Measurements from ENCODE around the gene MAP4K2. TPM values are rescaled to one million over a fixed set of nuclear protein-coding genes. Genes with fewer than 3 reads are reported as not detected.
A peak's percentile ranks its signal among the peaks of the same experiment; 100 is the strongest.

The MAP4K2 gene
- total RNA-seq, 4 donors from 2014 or later, result 3.3 to 34.7 (median 20.3) TPM

DNA sequence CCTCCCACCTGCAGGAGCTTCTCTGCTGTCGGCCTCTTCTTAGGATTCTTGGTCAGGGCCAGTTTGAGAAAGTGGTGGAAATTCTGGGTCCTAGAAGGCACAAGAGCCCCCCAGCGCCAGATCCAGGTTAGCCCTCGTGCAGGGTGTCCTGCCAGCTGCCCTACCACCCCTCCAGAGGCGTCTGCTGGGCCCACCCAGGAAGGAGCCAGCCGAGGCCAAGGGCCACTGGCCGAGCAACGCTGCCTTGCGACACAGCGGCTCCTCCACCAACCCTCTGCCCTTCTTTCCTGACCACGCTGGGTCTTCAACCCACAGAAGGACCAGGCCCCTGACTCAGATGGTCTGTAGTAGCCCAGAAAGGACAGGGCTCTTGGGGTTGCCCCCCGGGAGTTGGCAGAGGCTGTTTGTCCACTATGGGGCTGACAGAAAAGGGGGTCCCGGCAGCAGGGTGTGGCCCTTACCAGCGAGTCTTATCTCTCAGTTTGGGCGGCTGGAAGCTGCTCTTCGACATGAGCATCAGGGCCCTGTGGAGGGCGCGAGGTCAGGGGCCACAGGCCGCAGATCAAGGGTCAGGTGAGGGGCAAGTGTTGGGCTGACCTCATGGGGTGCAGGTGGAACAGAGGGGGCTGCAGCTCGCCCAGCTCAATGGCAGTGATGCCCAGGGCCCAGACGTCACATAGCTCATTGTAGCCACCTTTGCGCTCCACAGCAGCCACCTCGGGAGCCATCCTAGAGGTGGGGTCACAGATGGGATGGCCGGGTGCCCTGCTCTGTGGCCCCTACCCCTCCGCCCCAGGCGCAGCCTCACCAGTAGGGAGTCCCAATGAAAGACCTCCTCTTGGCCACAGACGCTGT is 2.5 kb downstream of the MAP4K2 start:
- TF ChIP-seq, protein P1, sequence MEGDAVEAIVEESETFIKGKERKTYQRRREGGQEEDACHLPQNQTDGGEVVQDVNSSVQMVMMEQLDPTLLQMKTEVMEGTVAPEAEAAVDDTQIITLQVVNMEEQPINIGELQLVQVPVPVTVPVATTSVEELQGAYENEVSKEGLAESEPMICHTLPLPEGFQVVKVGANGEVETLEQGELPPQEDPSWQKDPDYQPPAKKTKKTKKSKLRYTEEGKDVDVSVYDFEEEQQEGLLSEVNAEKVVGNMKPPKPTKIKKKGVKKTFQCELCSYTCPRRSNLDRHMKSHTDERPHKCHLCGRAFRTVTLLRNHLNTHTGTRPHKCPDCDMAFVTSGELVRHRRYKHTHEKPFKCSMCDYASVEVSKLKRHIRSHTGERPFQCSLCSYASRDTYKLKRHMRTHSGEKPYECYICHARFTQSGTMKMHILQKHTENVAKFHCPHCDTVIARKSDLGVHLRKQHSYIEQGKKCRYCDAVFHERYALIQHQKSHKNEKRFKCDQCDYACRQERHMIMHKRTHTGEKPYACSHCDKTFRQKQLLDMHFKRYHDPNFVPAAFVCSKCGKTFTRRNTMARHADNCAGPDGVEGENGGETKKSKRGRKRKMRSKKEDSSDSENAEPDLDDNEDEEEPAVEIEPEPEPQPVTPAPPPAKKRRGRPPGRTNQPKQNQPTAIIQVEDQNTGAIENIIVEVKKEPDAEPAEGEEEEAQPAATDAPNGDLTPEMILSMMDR (IDR thresholded peaks at IDR 0.05), result no peak
- no peak for TF ChIP-seq POLR2A (IDR thresholded peaks at IDR 0.05)
- peak overlapping the region in 2 of 4 donors; percentile 79 to 96 for H3K27ac ChIP-seq
- DNase-seq, result no peak
- H3K36me3 ChIP-seq, result peaks cover 0 to 26% (median 0%) of the 10 kb centered on the region in 3 donors
- no peak overlapping the region for H3K4me3 ChIP-seq
- no peaks in the 10 kb centered on the region for H3K9me3 ChIP-seq
- peaks cover 0 to 29% (median 20%) of the 10 kb centered on the region in 4 donors for H3K4me1 ChIP-seq
- H3K27me3 ChIP-seq, result no peaks in the 10 kb centered on the region

DNA sequence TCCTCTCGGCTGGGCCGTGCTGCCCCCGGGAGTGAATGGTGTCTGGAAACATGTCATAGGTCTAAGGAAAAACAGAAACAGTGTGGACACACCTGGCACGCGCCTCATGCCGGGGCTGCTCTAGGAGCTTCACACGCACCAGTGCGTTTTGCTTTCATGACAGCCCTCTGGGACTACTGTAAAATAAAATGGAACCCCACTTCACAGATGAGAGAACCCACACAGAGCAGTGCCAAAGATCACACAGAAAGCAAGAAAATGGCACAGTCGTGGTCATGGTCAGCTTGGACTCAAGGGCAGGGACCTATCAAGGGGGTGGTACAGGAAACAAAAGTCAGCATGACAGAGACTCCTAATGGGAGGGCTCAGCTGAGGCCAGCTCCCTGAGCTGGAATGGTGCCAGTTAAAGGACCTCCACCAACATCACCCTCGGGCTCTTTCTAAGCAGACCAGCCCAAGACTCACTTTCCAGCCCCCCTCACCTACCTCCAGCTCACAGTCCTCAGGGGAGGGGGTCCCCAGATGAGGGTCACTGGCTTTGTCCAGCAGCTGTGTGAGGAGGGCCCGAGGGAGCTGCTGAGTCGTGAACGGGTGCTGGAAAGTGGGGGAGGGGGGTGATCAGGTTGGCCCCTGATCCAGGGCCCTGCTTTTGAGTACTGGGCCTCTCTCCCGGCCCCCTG is 3.3 kb downstream of the MAP4K2 start:
- Histone ChIP-seq H3K36me3 (peaks cover 0 to 19% (median 0%) of the 10 kb centered on the region in 3 donors), H3K4me3 (no peak overlapping the region), H3K9me3 (no peaks in the 10 kb centered on the region), H3K27ac (peak overlapping the region in 1 of 4 donors; percentile 96), H3K27me3 (no peaks in the 10 kb centered on the region), H3K4me1 (peaks cover 0 to 29% (median 20%) of the 10 kb centered on the region in 4 donors)
- TF ChIP-seq, protein P1 (IDR thresholded peaks at IDR 0.05), result no peak
- no peak for TF ChIP-seq POLR2A (IDR thresholded peaks at IDR 0.05)
- peak in 1 of 3 donors; percentile 66 for DNase-seq

DNA sequence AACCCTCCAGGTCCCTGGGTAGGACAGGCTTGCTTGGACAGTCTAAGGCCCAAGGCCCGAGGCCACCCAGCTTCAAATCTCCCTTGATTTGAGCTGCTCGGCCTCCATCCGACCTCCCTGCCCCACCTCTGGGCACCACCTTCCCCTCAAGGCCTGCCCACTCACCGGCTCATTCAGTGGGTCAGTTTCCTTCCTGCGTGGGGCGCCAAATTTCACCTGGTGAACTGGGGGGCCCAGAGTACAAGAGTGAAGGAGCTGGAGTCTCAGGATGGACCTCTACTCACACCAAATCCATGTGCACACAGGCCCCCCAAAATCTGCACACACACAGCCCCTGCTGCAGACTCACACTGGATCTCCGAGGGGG is 3.8 kb downstream of the MAP4K2 start:
- TF ChIP-seq, protein P1 (IDR thresholded peaks at IDR 0.05), result no peak
- Histone ChIP-seq H3K36me3 (peaks cover 0 to 14% (median 0%) of the 10 kb centered on the region in 3 donors), H3K4me1 (peaks cover 0 to 29% (median 20%) of the 10 kb centered on the region in 4 donors)

DNA sequence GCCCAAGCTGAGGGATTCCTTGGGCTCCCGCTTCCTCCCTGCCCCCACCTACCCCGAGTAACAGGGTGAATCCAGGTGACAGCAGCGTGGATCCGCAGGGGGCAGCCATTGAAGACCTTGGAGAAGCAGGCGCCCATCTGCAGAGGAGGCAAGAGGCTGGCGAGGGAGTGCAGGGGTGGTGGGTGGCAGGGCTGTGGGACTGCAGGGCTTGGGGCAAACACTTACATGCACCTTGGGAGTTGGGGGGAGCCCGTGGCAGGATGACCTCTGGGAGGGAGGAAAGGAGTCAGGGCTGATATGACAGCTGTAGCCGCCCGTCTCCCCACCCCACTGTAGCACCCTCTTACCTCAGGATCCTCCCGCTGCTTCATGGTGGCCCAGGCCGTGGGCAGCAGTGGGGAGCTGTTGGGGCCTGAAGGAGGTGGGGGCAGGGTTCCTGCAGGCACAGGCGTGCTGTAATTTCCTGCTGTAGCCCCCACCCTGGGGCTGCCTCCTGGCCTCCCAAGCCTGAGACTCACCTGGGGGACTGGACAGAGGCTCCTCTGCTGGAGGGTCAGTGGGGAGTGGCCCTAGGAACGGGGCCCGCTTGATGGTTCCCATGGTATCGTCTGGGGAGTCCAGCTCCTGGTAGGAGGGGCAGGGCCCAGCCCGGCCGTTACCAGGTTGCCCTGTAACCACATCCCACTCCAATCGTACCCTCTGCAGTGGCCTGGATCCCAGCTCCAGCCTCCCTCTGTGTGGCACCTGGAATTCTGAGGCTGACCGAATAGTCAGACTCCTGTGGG is 6.1 kb downstream of the MAP4K2 start:
- TF ChIP-seq POLR2A (IDR thresholded peaks at IDR 0.05), result no peak
- TF ChIP-seq, protein P1 (IDR thresholded peaks at IDR 0.05), result no peak
- peaks cover 0 to 17% (median 9%) of the 10 kb centered on the region in 4 donors for H3K4me1 ChIP-seq
- H3K27me3 ChIP-seq, result no peaks in the 10 kb centered on the region
- peak in 1 of 3 donors; percentile 39 for DNase-seq
- H3K4me3 ChIP-seq, result no peak overlapping the region
- H3K9me3 ChIP-seq, result no peaks in the 10 kb centered on the region
- H3K36me3 ChIP-seq, result peaks cover 0 to 14% (median 0%) of the 10 kb centered on the region in 3 donors
- H3K27ac ChIP-seq, result no peak overlapping the region

More for the DNA sequence above, 3.8 kb downstream of the MAP4K2 start:
- no peak for DNase-seq
- Histone ChIP-seq H3K27me3 (no peaks in the 10 kb centered on the region), H3K4me3 (no peak overlapping the region), H3K9me3 (no peaks in the 10 kb centered on the region), H3K27ac (peak overlapping the region in 1 of 4 donors; percentile 96)

DNA sequence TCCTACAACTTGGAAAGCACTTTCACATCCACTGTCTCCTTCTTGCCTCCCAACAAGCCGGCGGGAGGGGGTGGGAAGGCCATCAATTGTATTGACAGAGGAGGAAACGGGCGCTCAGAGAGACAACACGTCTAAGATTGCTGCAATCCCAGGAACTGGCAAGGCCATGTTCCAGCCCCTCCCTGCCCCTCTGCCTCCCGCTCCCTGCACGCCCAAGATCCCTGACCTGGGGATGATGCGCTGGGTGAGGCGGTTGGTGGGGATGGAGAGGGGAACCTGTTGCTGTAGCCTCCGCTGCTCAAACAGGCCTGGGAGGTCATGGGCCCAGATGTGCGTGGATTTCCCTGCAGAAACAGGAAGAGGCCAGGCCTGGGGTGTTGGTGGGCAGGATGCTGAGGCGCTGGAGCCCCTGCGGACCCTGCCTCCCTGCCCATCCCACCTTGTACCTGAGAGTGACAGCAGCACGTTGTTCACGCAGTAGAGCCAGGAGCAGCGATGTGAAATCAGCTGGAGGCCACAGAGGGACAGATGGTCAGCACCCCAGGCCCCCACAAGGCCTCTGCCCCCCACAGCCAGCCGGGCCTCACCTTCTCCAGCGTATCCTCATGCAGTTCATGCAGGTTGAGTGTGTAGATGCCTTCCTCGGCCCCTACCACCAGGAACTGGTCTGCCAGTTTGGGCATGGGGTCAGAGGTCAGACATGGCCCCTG is 6.8 kb downstream of the MAP4K2 start:
- no peak overlapping the region for H3K4me3 ChIP-seq
- no peaks in the 10 kb centered on the region for H3K27me3 ChIP-seq
- DNase-seq, result no peak
- H3K9me3 ChIP-seq, result no peaks in the 10 kb centered on the region
- TF ChIP-seq, protein P1 (IDR thresholded peaks at IDR 0.05), result no peak
- no peak for TF ChIP-seq POLR2A (IDR thresholded peaks at IDR 0.05)
- no peak overlapping the region for H3K27ac ChIP-seq
- H3K36me3 ChIP-seq, result peaks cover 0 to 14% (median 0%) of the 10 kb centered on the region in 3 donors
- H3K4me1 ChIP-seq, result peaks cover 0 to 11% (median 8%) of the 10 kb centered on the region in 4 donors
